Medulla oblongata (tissue), 1 donor: Measurements from ENCODE around the gene SLC38A7.
"Not testable (repeated sequence)": the region's sequence is repeated elsewhere in the genome, so short reads cannot be mapped to it uniquely, and the experiment has no call there.

ENCODE experiments used
- DNase-seq: peaks from one replicate; pipeline ENCODE4 v3.0.0-alpha.2; 2015; ENCODE audit errors: extremely low spot score

The SLC38A7 gene

GRCh38 chr16:58678716-58679115 lies 5.9 kb downstream of the SLC38A7 start:
- DNase-seq: peak; percentile 78

- DNase-seq: no peak
Measured at GRCh38 chr16:58678269-58678668, 6.3 kb downstream of the SLC38A7 start.

- DNase-seq: no peak
Measured at GRCh38 chr16:58670946-58671583, 13.5 kb downstream of the SLC38A7 start.

- no peak for DNase-seq
Measured at GRCh38 chr16:58670177-58670576, 14.4 kb downstream of the SLC38A7 start.

GRCh38 chr16:58665200-58665599 lies 19.4 kb downstream of the SLC38A7 start:
- DNase-seq: no peak

- DNase-seq: peak; percentile 90
Measured at GRCh38 chr16:58661199-58661830, 23.3 kb downstream of the SLC38A7 start.

GRCh38 chr16:58659911-58660310 lies 24.7 kb downstream of the SLC38A7 start:
- DNase-seq: not testable (repeated sequence)

- DNase-seq: no peak
Measured at GRCh38 chr16:58658796-58659211, 25.8 kb downstream of the SLC38A7 start.

GRCh38 chr16:58656899-58657298 lies 27.7 kb downstream of the SLC38A7 start:
- DNase-seq: no peak

- no peak for DNase-seq
Measured at GRCh38 chr16:58655215-58655596, 29.4 kb downstream of the SLC38A7 start.

GRCh38 chr16:58654560-58655214 lies 29.9 kb downstream of the SLC38A7 start:
- no peak for DNase-seq

- DNase-seq: no peak
Measured at GRCh38 chr16:58652741-58653140, 31.8 kb downstream of the SLC38A7 start.

- no peak for DNase-seq
Measured at GRCh38 chr16:58651965-58652348, 32.6 kb downstream of the SLC38A7 start.

- DNase-seq: no peak
Measured at GRCh38 chr16:58649707-58650106, 34.9 kb downstream of the SLC38A7 start.

- no peak for DNase-seq
Measured at GRCh38 chr16:58647107-58647506, 37.5 kb downstream of the SLC38A7 start.

- DNase-seq: no peak
Measured at GRCh38 chr16:58644765-58645487, 39.6 kb downstream of the SLC38A7 start.

- DNase-seq: no peak
Measured at GRCh38 chr16:58644108-58644507, 40.5 kb downstream of the SLC38A7 start.

- no peak for DNase-seq
Measured at GRCh38 chr16:58640949-58641348, 43.6 kb downstream of the SLC38A7 start.

- DNase-seq: no peak
Measured at GRCh38 chr16:58639836-58640235, 44.7 kb downstream of the SLC38A7 start.

- DNase-seq: no peak
Measured at GRCh38 chr16:58639230-58639629, 45.3 kb downstream of the SLC38A7 start.

- peak; percentile 24 for DNase-seq
Measured at GRCh38 chr16:58638148-58639036, 46.2 kb downstream of the SLC38A7 start.
